B cell (primary cell): ENCODE results near the gene CHCHD2. TPM values are rescaled to one million over a fixed set of nuclear protein-coding genes. Genes with fewer than 3 reads are reported as not detected.

ENCODE experiments used
- ATAC-seq: fragments of 200-7000 bp; cut with Tn5 transposase; one replicate; pipeline ENCODE4 v1.10.0; 2021; ENCODE audit warnings: low read depth, mild to moderate bottlenecking, moderate number of reproducible peaks, moderate library complexity
- CTCF ChIA-PET: fragments of 350-600 bp; sonication (Branson Sonifier 250); formaldehyde crosslinking; loops from one replicate; lab custom pipeline; 2021; ENCODE audit warnings: antibody characterized with exemption, inconsistent platforms; lab: Charles Lee
- POLR2A ChIA-PET: fragments of 350-600 bp; sonication (Branson Sonifier 250); formaldehyde crosslinking; loops from one replicate; lab custom pipeline; 2021; ENCODE audit warnings: antibody characterized with exemption; lab: Charles Lee
- DNase-seq: peaks from one replicate; pipeline ENCODE4 v3.0.0; 2013
- H2AFZ ChIP-seq: 2 replicates; pipeline ENCODE4 v1.6.1; 2012; ENCODE audit warnings: mild to moderate bottlenecking, low read depth, low read length; ENCODE audit not compliant: insufficient read depth, poor library complexity, severe bottlenecking
- H3K27ac ChIP-seq, 2 donors: 1 replicate in 1 of 2; 2 replicates in 1 of 2; pipeline ENCODE4 v1.5.1; 2012 to 2013; ENCODE audit warnings: low read length in 2 of 2, mild to moderate bottlenecking in 2 of 2, moderate library complexity in 1 of 2
- H3K27me3 ChIP-seq, 4 experiments: fragments of 200-600 bp in 1 of 4; sonication (generic) in 1 of 4; replicated peaks in 1 of 4; 1 replicate in 2 of 4; 2 replicates in 2 of 4; pipeline versions ENCODE4 v1.6.1 to v1.7.0; 2013 to 2016; ENCODE audit warnings: low read length in 3 of 4, mild to moderate bottlenecking in 2 of 4, mixed read lengths in 1 of 4, moderate library complexity in 1 of 4; ENCODE audit not compliant: insufficient read depth in 4 of 4, control insufficient read depth in 3 of 4; ENCODE audit errors: control extremely low read depth in 1 of 4
- H3K36me3 ChIP-seq, 2 experiments: replicated peaks in 1 of 2; 1 replicate in 1 of 2; 2 replicates in 1 of 2; pipeline versions ENCODE4 v1.6.1 to v1.7.1; 2013; ENCODE audit warnings: low read length in 1 of 2; ENCODE audit not compliant: insufficient read depth in 2 of 2, control insufficient read depth in 1 of 2; ENCODE audit errors: control extremely low read depth in 1 of 2, extremely low read depth in 1 of 2
- H3K4me1 ChIP-seq, 2 donors: fragments of 200-600 bp in 1 of 2; sonication (generic) in 1 of 2; 1 replicate in 1 of 2; 2 replicates in 1 of 2; pipeline versions ENCODE4 v1.5.1 to v1.6.1; 2013 to 2017; ENCODE audit warnings: low read length in 2 of 2; ENCODE audit not compliant: control insufficient read depth in 2 of 2, insufficient read depth in 2 of 2
- H3K4me2 ChIP-seq: replicated peaks from 2 replicates; pipeline ENCODE3; 2012; ENCODE audit warnings: mild to moderate bottlenecking, low read depth, low read length; ENCODE audit not compliant: poor library complexity, severe bottlenecking
- H3K4me3 ChIP-seq, 5 experiments: fragments of 200-600 bp in 1 of 5; sonication (generic) in 1 of 5; 1 replicate in 3 of 5; 2 replicates in 2 of 5; pipeline versions ENCODE4 v1.5.1 to v1.7.0; 2011 to 2016; ENCODE audit warnings: low read length in 4 of 5, mild to moderate bottlenecking in 4 of 5, low read depth in 2 of 5, control low read depth in 1 of 5, moderate library complexity in 1 of 5; ENCODE audit not compliant: insufficient read depth in 1 of 5; ENCODE audit errors: control extremely low read depth in 1 of 5, extremely low read depth in 1 of 5
- H3K79me2 ChIP-seq: fragments of 200-600 bp; sonication (generic); one replicate; pipeline ENCODE4 v1.6.0; 2016; ENCODE audit warnings: low read length; ENCODE audit not compliant: control insufficient read depth, insufficient read depth
- H3K9ac ChIP-seq: fragments of 200-600 bp; sonication (generic); 2 replicates; pipeline ENCODE4 v1.6.1; 2017; ENCODE audit warnings: mild to moderate bottlenecking, low read length, moderate library complexity
- H3K9me3 ChIP-seq, 3 donors: one replicate each; pipeline versions ENCODE4 v1.6.1 to v1.7.1; 2013; ENCODE audit warnings: low read length in 2 of 3; ENCODE audit not compliant: control insufficient read depth in 2 of 3, insufficient read depth in 1 of 3; ENCODE audit errors: control extremely low read depth in 1 of 3
- H4K20me1 ChIP-seq: 2 replicates; pipeline ENCODE4 v1.6.0; 2012; ENCODE audit warnings: mild to moderate bottlenecking, low read length; ENCODE audit not compliant: insufficient read depth, control insufficient read depth, poor library complexity, severe bottlenecking
- H3K27ac Mint-ChIP-seq: one replicate; pipeline ENCODE4 v1.8.0; 2021; ENCODE audit warnings: mixed read lengths
- H3K27me3 Mint-ChIP-seq: one replicate; pipeline ENCODE4 v1.8.0; 2021; ENCODE audit warnings: mixed read lengths
- H3K4me1 Mint-ChIP-seq: one replicate; pipeline ENCODE4 v1.8.0; 2021; ENCODE audit warnings: mixed read lengths
- H3K4me3 Mint-ChIP-seq: one replicate; pipeline ENCODE4 v1.8.0; 2021; ENCODE audit warnings: mixed read lengths
- H3K9me3 Mint-ChIP-seq: one replicate; pipeline ENCODE4 v1.8.0; 2022; ENCODE audit warnings: mixed read lengths; ENCODE audit not compliant: insufficient read depth
- EZH2 ChIP-seq: IDR thresholded peaks from 2 replicates; pipeline ENCODE4 v1.6.1; 2012; ENCODE audit warnings: borderline replicate concordance, low read depth, mild to moderate bottlenecking, moderate library complexity, low read length; ENCODE audit not compliant: insufficient read depth, poor library complexity, severe bottlenecking
- WGBS: methylation state at CpG from one replicate; pipeline ENCODE4 v1.1.5; 2013; ENCODE audit warnings: missing lambda C conversion rate; ENCODE audit not compliant: insufficient coverage; 5-methylcytosine and 5-hydroxymethylcytosine counted together
- intact Hi-C: fragments of 100-400 bp; cut with micrococcal nuclease; formaldehyde crosslinking; loops from one replicate; pipeline ENCODE4 v1.10.0; 2022
- polyA plus RNA-seq: library from polyadenylated mRNA; depleted of rRNA; stranded (reverse); fragments of >200 nt; gene quantifications from 2 replicates; pipeline ENCODE4 v1.2.3, GENCODE V29; 2012
- total RNA-seq, 2 donors: library from RNA; stranded (reverse); fragments of 120-200 nt in 1 of 2; gene quantifications; 1 replicate in 1 of 2; 2 replicates in 1 of 2; pipeline versions ENCODE4 v1.2.3 to v1.2.4, GENCODE V29; 2013 to 2022
- TF ChIP-seq, protein P1 (sequence below): fragments of 200-600 bp; IDR thresholded peaks from one replicate; pipeline ENCODE4 v1.8.0; 2022; ENCODE audit warnings: antibody characterized with exemption, mild to moderate bottlenecking

The CHCHD2 gene
- total and polyA plus RNA-seq, 2 donors (not counting 1 experiment from before 2014, with no cell fraction given), result 166 to 286 TPM

DNA sequence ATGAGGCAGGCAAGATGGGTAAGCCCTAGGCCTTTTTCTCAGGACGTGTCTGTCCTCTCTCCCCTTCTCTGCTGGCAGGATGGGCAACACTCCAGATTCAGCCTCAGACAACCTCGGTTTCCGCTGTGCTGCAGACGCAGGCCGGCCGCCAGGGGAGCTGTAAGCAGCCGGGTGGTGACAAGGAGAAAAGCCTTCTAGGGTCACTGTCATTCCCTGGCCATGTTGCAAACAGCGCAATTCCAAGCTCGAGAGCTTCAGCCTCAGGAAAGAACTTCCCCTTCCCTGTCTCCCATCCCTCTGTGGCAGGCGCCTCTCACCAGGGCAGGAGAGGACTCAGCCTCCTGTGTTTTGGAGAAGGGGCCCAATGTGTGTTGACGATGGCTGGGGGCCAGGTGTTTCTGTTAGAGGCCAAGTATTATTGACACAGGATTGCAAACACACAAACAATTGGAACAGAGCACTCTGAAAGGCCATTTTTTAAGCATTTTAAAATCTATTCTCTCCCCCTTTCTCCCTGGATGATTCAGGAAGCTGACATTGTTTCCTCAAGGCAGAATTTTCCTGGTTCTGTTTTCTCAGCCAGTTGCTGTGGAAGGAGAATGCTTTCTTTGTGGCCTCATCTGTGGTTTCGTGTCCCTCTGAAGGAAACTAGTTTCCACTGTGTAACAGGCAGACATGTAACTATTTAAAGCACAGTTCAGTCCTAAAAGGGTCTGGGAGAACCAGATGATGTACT is 26.7 kb downstream of the CHCHD2 start:
- H3K4me1 Mint-ChIP-seq, result no peaks in the 10 kb centered on the region
- Histone ChIP-seq H3K9ac (no peak overlapping the region), H3K4me1 (no peaks in the 10 kb centered on the region), H2AFZ (no peak overlapping the region), H4K20me1 (no peaks in the 10 kb centered on the region), H3K9me3 (no peaks in the 10 kb centered on the region), H3K79me2 (no peaks in the 10 kb centered on the region), H3K4me2 (no peak overlapping the region), H3K27ac (no peak overlapping the region), H3K4me3 (no peak overlapping the region), H3K27me3 (no peaks in the 10 kb centered on the region), H3K36me3 (peaks cover 0 to 40% of the 10 kb centered on the region in 2 experiments)
- no peaks in the 10 kb centered on the region for H3K9me3 Mint-ChIP-seq
- no peak overlapping the region for H3K4me3 Mint-ChIP-seq
- TF ChIP-seq, protein P1, sequence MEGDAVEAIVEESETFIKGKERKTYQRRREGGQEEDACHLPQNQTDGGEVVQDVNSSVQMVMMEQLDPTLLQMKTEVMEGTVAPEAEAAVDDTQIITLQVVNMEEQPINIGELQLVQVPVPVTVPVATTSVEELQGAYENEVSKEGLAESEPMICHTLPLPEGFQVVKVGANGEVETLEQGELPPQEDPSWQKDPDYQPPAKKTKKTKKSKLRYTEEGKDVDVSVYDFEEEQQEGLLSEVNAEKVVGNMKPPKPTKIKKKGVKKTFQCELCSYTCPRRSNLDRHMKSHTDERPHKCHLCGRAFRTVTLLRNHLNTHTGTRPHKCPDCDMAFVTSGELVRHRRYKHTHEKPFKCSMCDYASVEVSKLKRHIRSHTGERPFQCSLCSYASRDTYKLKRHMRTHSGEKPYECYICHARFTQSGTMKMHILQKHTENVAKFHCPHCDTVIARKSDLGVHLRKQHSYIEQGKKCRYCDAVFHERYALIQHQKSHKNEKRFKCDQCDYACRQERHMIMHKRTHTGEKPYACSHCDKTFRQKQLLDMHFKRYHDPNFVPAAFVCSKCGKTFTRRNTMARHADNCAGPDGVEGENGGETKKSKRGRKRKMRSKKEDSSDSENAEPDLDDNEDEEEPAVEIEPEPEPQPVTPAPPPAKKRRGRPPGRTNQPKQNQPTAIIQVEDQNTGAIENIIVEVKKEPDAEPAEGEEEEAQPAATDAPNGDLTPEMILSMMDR, result no peak
- TF ChIP-seq EZH2, result no peak
- intact Hi-C loops, result loop anchor here (10.0 kb wide), 1 partner anchor 645 kb away; no protein-coding TSS in a partner anchor
- ATAC-seq, result no peak
- POLR2A ChIA-PET, result no interaction called here
- H3K27ac Mint-ChIP-seq, result no peak overlapping the region
- WGBS, result 63% methylated on average over 9 of the region's 12 CpGs
- CTCF ChIA-PET, result no interaction called here
- no peaks in the 10 kb centered on the region for H3K27me3 Mint-ChIP-seq
- DNase-seq, result no peak

DNA sequence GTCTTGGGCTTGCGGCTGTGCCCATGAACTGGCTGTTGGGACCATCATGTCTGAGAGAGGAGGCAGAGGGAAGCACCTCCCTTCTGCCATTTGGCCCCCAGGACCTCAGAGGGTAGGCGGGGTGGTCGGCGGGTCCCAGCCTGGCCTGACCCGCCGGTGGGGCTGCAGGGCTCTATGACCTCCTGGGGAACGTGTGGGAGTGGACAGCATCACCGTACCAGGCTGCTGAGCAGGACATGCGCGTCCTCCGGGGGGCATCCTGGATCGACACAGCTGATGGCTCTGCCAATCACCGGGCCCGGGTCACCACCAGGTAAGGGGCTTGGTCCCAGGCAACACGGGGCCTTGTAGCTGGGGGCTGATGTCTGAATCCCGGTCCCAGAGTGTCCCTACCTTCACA is 28.1 kb downstream of the CHCHD2 start:
- H3K4me1 Mint-ChIP-seq, result peaks cover 5% of the 10 kb centered on the region
- H3K4me3 Mint-ChIP-seq, result no peak overlapping the region
- no peaks in the 10 kb centered on the region for H4K20me1 ChIP-seq
- H3K9me3 ChIP-seq, result no peaks in the 10 kb centered on the region
- peaks cover 0 to 43% of the 10 kb centered on the region in 2 experiments for H3K36me3 ChIP-seq
- 97% methylated on average over 14 of the region's 16 CpGs for WGBS
- H3K4me1 ChIP-seq, result no peaks in the 10 kb centered on the region
- no peaks in the 10 kb centered on the region for H3K9me3 Mint-ChIP-seq
- no peak overlapping the region for H3K27ac ChIP-seq
- POLR2A ChIA-PET, result no interaction called here
- DNase-seq (no peak), ATAC-seq (no peak)
- no peaks in the 10 kb centered on the region for H3K27me3 Mint-ChIP-seq
- no peaks in the 10 kb centered on the region for H3K79me2 ChIP-seq
- no peak overlapping the region for H3K9ac ChIP-seq
- CTCF ChIA-PET, result interaction anchor here (1.4 to 7.1 kb wide), 3 partner anchors 11 to 437 kb away, joined by 4 to 121 read pairs (median 4); no protein-coding TSS in a partner anchor
- H3K4me3 ChIP-seq, result no peak overlapping the region
- no peaks in the 10 kb centered on the region for H3K27me3 ChIP-seq
- no peak overlapping the region for H3K4me2 ChIP-seq
- intact Hi-C loops, result loop anchor here (10.0 kb wide), 1 partner anchor 643 kb away; no protein-coding TSS in a partner anchor
- H2AFZ ChIP-seq, result no peak overlapping the region
- TF ChIP-seq, protein P1, result no peak
- TF ChIP-seq EZH2, result no peak
- H3K27ac Mint-ChIP-seq, result no peak overlapping the region
